Small intestine (tissue), 7 donors: Measurements from ENCODE around the gene EWSR1. TPM values are rescaled to one million over a fixed set of nuclear protein-coding genes. Genes with fewer than 3 reads are reported as not detected.

Experiments
- DNase-seq, 2 donors: peaks; one replicate each; pipeline versions ENCODE4 v3.0.0 to v3.0.0-alpha.2; 2013
- FAIRE-seq: peaks from 2 replicates; lab custom pipeline; 2012; peaks lifted over from hg19 to GRCh38; lab: Jason Lieb, UNC
- H3K27ac ChIP-seq, 3 donors: one replicate each; pipeline ENCODE4 v1.5.1; 2013; ENCODE audit warnings: low read length in 2 of 3, mild to moderate bottlenecking in 2 of 3, control low read depth in 1 of 3, inconsistent platforms in 1 of 3, low read depth in 1 of 3, moderate library complexity in 1 of 3
- H3K27me3 ChIP-seq, 3 donors: one replicate each; pipeline ENCODE4 v1.6.1; 2013; ENCODE audit warnings: low read length in 3 of 3, inconsistent platforms in 1 of 3; ENCODE audit not compliant: control insufficient read depth in 3 of 3, insufficient read depth in 3 of 3
- H3K36me3 ChIP-seq, 3 donors: one replicate each; pipeline ENCODE4 v1.6.1; 2013; ENCODE audit warnings: low read length in 3 of 3, inconsistent platforms in 1 of 3, low read depth in 1 of 3, mild to moderate bottlenecking in 1 of 3, moderate library complexity in 1 of 3; ENCODE audit not compliant: control insufficient read depth in 3 of 3, insufficient read depth in 2 of 3
- H3K4me1 ChIP-seq, 3 donors: one replicate each; pipeline ENCODE4 v1.6.1; 2013; ENCODE audit warnings: low read length in 2 of 3, inconsistent platforms in 1 of 3, low read depth in 1 of 3, mild to moderate bottlenecking in 1 of 3, moderate library complexity in 1 of 3; ENCODE audit not compliant: control insufficient read depth in 3 of 3, insufficient read depth in 2 of 3
- H3K4me3 ChIP-seq, 3 donors: one replicate each; pipeline ENCODE4 v1.5.1; 2013; ENCODE audit warnings: low read length in 3 of 3, control low read depth in 1 of 3, inconsistent platforms in 1 of 3, low read depth in 1 of 3, mild to moderate bottlenecking in 1 of 3, moderate library complexity in 1 of 3
- H3K9me3 ChIP-seq, 2 donors: one replicate each; pipeline ENCODE4 v1.6.1; 2013; ENCODE audit warnings: low read depth in 1 of 2, low read length in 1 of 2; ENCODE audit not compliant: control insufficient read depth in 2 of 2, insufficient read depth in 1 of 2
- WGBS, 3 donors: extraction: QIAGEN DNeasy Blood & Tissue Kit; methylation state at CpG; one replicate each; pipeline ENCODE4 v1.1.7; 2013; 5-methylcytosine and 5-hydroxymethylcytosine counted together
- polyA plus RNA-seq, 4 donors: library from polyadenylated mRNA; stranded (reverse) in 3 of 4; unstranded in 1 of 4; fragments of 200-250 nt in 3 of 4; fragments of 120-200 nt in 1 of 4; gene quantifications; one replicate each; pipeline versions ENCODE4 v1.2.1 to v1.2.3, GENCODE V29; 2013
- donor health status: healthy with polysubstance abuse.
- donor health status: control.
- donor health status: control.
- donor health status: Bipolar disorder and iron deficiency.
- donor health status: healthy.

EWSR1 gene
- polyA plus RNA-seq, 4 donors: 145 to 245 (median 186) TPM

- no peaks in the 10 kb centered on the region for H3K9me3 ChIP-seq
- 60 to 83% (median 62%) methylated on average over 17 of the region's 17 CpGs for WGBS, 3 donors
- H3K4me3 ChIP-seq: no peak overlapping the region
- peaks cover 0 to 18% (median 8%) of the 10 kb centered on the region in 3 donors for H3K4me1 ChIP-seq
- DNase-seq: no peak
- peaks cover 29 to 63% (median 31%) of the 10 kb centered on the region in 3 donors for H3K36me3 ChIP-seq
- no peaks in the 10 kb centered on the region for H3K27me3 ChIP-seq
- no peak for FAIRE-seq
- H3K27ac ChIP-seq: peak overlapping the region in 2 of 3 donors; percentile 32 to 69
Observed at GRCh38 chr22:29301716-29302401, 33.8 kb downstream of the EWSR1 start.

GRCh38 chr22:29302402-29302680 is 34.3 kb downstream of the EWSR1 start:
- H3K27me3 ChIP-seq: no peaks in the 10 kb centered on the region
- H3K9me3 ChIP-seq: no peaks in the 10 kb centered on the region
- H3K4me3 ChIP-seq: no peak overlapping the region
- H3K36me3 ChIP-seq: peaks cover 26 to 59% (median 26%) of the 10 kb centered on the region in 3 donors
- FAIRE-seq (no peak), DNase-seq (no peak)
- H3K27ac ChIP-seq: peak overlapping the region in 2 of 3 donors; percentile 59 to 69
- peaks cover 0 to 20% (median 8%) of the 10 kb centered on the region in 3 donors for H3K4me1 ChIP-seq
- 13 to 56% (median 32%) methylated on average over 2 of the region's 2 CpGs for WGBS, 3 donors

GRCh38 chr22:29302681-29303465 is 34.8 kb downstream of the EWSR1 start:
- FAIRE-seq (no peak), DNase-seq (peak in 1 of 2 donors; percentile 93)
- H3K4me3 ChIP-seq: no peak overlapping the region
- H3K36me3 ChIP-seq: peaks cover 22 to 53% (median 22%) of the 10 kb centered on the region in 3 donors
- H3K27me3 ChIP-seq: no peaks in the 10 kb centered on the region
- peak overlapping the region in 2 of 3 donors; percentile 59 to 69 for H3K27ac ChIP-seq
- peaks cover 2 to 25% (median 8%) of the 10 kb centered on the region in 3 donors for H3K4me1 ChIP-seq
- WGBS, 3 donors: 13 to 43% (median 31%) methylated on average over 13 of the region's 13 CpGs
- H3K9me3 ChIP-seq: no peaks in the 10 kb centered on the region

GRCh38 chr22:29305836-29306174 is 37.7 kb downstream of the EWSR1 start:
- peaks cover 12 to 48% (median 14%) of the 10 kb centered on the region in 3 donors for H3K4me1 ChIP-seq
- no peak for DNase-seq
- H3K4me3 ChIP-seq: peak overlapping the region in 1 of 3 donors; percentile 78
- no peak for FAIRE-seq
- no peaks in the 10 kb centered on the region for H3K27me3 ChIP-seq
- no peaks in the 10 kb centered on the region for H3K9me3 ChIP-seq
- H3K27ac ChIP-seq: peak overlapping the region in 1 of 3 donors; percentile 22
- WGBS, 3 donors: 41 to 50% (median 47%) methylated on average over 7 of the region's 7 CpGs
- peaks cover 0 to 31% (median under 1%) of the 10 kb centered on the region in 3 donors for H3K36me3 ChIP-seq

- Histone ChIP-seq H3K4me1 (peaks cover 12 to 53% (median 14%) of the 10 kb centered on the region in 3 donors), H3K4me3 (peak within 1 kb of the TSS; percentile 65 to 78 (median 77)), H3K27me3 (no peaks in the 10 kb centered on the region), H3K9me3 (no peaks in the 10 kb centered on the region), H3K36me3 (peaks cover 0 to 26% (median 0%) of the 10 kb centered on the region in 3 donors), H3K27ac (peak within 1 kb of the TSS; percentile 47 to 72 (median 72))
- DNase-seq: peak; percentile 81 to 86
- FAIRE-seq: no peak
- WGBS, 3 donors: 0 to 1% (median 1%) methylated on average over 34 to 40 of the region's 40 CpGs
Observed at GRCh38 chr22:29306175-29306834, 38.2 kb downstream of the EWSR1 start, which contains the start of gene GAS2L1. GAS2L1 (plus strand) TSS chr22:29306650; CDS start chr22:29308106, 1,456 bp downstream.

GRCh38 chr22:29306835-29307595 is 38.9 kb downstream of the EWSR1 start:
- WGBS, 3 donors: 4 to 11% (median 7%) methylated on average over 56 to 83 of the region's 83 CpGs
- FAIRE-seq (no peak), DNase-seq (peak; percentile 80 to 90)
- Histone ChIP-seq H3K27me3 (no peaks in the 10 kb centered on the region), H3K27ac (peak overlapping the region; percentile 47 to 72 (median 72)), H3K36me3 (peaks cover 0 to 22% (median 0%) of the 10 kb centered on the region in 3 donors), H3K4me3 (peak overlapping the region; percentile 65 to 78 (median 77)), H3K9me3 (no peaks in the 10 kb centered on the region), H3K4me1 (peaks cover 11 to 55% (median 12%) of the 10 kb centered on the region in 3 donors)

GRCh38 chr22:29307596-29308147 is 39.6 kb downstream of the EWSR1 start:
- WGBS, 3 donors: 61 to 71% (median 62%) methylated on average over 20 of the region's 20 CpGs
- no peaks in the 10 kb centered on the region for H3K9me3 ChIP-seq
- H3K27ac ChIP-seq: peak overlapping the region in 1 of 3 donors; percentile 68
- DNase-seq: no peak
- peaks cover 0 to 19% (median 0%) of the 10 kb centered on the region in 3 donors for H3K36me3 ChIP-seq
- H3K4me3 ChIP-seq: peak overlapping the region; percentile 65 to 78 (median 77)
- H3K4me1 ChIP-seq: peaks cover 11 to 54% (median 12%) of the 10 kb centered on the region in 3 donors
- H3K27me3 ChIP-seq: peaks cover 0 to 2% (median 0%) of the 10 kb centered on the region in 3 donors
- no peak for FAIRE-seq
